Fibroblast of the conjunctiva (primary cell): ENCODE data around the gene PAK1.
"Not testable (repeated sequence)": the region's sequence is repeated elsewhere in the genome, so short reads cannot be mapped to it uniquely, and the experiment has no call there.

ENCODE experiments used
- DNase-seq: peaks from one replicate; pipeline ENCODE4 v3.0.0-alpha.2; 2010; ENCODE audit warnings: low read depth

PAK1 gene

DNA sequence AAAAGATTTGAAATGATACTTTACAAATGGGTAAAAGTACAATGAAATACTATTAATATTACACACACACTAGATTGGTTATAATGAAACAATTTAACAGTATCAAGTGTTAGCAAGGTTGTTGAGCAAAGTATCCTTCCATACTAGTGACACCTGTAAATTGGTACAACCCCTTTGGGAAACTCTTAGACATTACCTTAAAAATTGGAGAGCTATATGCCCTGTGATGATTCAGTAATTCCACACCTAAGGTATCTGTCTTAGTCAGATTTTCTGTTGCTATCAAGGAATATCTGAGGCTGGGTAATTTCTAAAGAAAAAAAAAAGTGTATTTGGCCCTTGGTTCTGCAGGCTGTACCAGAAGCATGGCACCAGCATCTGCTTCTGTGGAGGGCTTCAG is 165.1 kb downstream of the PAK1 start:
- DNase-seq = no peak

DNA sequence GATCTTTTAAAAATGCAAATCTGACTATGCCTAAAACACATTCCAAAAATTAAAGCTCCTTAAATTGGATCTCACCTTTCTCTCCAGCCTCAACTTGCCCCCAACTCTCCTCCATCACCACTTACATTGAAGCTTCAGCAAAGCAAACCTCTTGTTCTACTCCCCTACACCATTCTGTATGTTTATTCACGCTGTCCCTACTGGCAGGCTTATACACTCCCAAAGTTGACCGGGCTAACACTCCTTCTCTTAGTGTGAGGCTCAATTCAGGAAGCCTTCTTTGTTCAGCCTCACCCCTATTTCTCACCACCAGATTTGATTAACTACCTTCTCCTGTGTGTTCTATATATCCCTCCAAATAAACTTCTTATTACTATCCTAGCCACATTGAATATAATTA is 170.6 kb downstream of the PAK1 start:
- no peak for DNase-seq

DNA sequence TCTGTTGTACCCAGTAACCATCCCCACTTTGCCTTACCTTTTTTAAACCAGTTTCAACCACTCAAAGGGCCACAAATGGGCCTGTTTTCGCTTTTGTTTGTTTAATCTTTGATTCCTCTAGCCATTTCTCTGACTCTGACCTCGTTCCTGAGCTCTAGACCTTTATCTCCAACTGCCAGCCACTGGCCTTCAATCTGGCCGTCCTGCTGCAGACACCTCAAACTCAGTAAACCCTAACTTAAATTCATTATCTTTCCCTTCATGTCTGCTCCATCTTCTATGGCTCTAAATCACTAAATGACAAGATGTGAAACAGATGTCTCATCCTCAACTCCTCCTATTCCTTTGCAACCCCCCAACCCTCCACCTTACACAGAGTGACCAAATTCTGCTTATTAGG is 171.1 kb downstream of the PAK1 start:
- no peak for DNase-seq

DNA sequence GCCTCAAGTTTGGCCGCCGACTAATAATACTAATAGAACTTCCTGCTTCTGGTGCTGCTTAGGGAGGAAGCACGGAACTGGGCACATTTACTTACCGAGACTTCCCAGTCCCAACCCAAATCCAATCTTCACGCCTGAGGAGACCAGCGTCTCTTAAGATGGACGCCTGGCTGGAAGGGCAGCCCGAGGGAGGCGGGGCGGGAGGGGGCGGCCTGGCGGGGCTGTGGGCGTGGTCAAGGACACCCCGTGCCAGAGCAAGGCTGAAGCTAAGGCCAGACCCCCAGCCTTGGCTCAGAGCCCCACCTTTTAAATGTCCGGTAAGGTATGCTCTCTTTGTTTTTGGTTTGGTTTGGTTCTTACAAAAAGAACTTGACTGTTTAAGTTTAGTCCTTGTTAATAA is 172.4 kb downstream of the PAK1 start, which contains the start of gene GDPD4:
Gene GDPD4, minus strand, starts transcription at position 177 of the 400 bp plus-strand sequence. CDS start 16,549 bp downstream, outside the sequence.
- no peak for DNase-seq

DNA sequence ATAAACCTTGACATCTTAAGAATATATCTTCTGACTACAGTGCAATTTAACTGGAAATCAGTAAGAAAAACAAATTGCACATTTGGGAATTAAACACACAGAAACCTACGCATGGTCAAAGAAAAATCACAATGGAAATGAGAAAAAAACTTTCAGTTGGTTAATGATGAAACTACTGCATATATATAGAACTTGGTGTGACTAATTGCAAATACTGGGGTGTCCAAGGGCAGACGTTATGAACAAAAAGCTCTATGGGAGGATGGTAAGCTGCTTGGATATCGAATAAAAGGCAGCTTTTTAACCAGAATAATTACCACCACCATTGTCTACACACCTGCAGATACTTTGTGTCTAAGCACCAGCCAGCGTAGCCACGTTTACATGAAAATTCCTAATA is 173.2 kb downstream of the PAK1 start:
- no peak for DNase-seq

- DNase-seq = not testable (repeated sequence)
Measured at GRCh38 chr11:77300028-77300427, 173.9 kb downstream of the PAK1 start.

DNA sequence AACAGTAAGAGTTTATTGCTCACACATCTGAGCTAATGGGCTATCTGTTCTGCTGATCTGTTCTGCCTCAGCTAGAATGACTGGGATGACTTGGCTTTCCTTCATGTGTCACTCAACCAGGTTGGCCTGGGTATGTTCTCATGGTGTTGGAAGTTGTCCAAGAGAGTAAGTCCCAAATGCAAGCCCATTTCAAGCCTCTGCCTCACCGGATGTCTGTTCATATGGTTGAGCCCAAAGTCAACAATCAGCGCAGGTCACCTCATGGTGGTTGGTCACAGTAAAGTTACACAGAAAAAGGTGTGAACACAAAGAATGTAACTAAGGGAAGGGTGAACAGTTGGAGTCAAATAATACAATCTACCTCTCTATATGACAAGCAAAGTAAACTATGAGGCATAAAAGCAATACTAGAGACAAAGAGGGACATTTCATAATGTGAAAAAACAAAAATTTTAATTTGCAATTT is 174.3 kb downstream of the PAK1 start:
- DNase-seq = no peak

DNA sequence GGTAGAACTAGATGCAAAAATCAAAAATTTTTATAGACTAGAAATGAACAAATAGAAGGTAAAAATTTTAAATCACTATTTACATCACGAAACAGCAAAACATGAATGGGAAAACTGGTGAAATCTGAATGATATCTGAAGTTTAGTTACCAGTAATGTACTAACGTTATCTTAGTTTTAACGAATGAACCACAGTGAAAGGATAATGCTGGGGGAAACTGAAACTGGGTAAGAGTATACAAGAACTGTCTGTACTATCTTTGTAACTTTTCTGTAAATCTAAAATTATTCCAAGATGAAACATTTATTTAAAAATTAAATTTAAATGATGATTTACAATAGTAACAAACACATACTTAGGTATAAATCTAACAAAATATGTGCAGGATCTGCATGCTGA is 179.9 kb downstream of the PAK1 start:
- DNase-seq = no peak

DNA sequence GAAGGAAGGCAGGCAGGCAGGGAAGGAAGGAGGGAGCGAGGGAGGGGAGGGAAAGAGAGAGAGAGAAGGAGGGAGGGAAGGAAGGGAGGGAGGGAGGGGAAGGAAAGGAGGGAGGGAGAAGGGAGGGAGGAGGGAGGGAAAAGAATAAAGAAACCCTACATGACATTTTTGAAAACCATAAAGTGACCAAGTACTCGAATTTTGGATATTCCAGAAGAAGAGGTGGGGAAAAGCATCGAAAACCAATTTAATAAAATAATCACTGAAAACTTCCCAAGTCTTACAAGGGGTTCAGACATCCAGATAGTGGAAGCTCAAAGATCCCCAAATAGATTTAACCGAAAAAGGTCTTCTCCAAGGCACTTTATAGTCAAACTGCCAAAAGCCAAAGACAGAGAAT is 184.2 kb downstream of the PAK1 start:
- no peak for DNase-seq

DNA sequence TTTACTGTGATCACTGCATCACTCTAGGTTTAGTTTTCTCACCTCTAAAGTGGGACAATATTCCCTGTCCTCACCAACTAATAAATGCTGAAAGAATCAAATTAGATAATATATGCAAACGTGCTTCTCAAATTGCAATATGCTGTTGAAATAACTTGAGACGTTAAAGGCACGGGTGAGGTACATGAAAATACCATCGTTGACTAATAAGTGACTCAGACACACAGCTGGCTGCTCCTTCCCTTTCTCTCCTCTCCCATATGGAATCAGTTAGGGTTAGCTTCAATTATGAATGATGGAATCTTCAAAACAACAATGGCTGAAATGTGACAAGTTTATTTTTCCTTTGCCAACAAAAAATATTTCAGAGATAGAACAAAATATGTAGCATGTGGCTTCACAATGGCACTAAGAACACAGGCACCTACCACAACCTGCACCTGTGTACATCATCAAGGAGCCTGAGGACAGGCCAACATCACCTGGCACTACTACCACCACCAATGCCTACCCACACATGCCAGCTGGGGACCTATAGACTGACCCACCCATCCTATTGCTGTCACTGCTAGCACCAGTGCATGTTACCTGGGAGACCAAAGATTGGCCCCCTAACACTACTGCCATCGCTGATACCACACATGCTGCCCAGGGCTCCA is 186.2 kb downstream of the PAK1 start:
- DNase-seq = peak; percentile 87

- DNase-seq = no peak
Measured at GRCh38 chr11:77287136-77287535, 186.8 kb downstream of the PAK1 start.

- DNase-seq = no peak
Measured at GRCh38 chr11:77284476-77285468, 189.1 kb downstream of the PAK1 start.

DNA sequence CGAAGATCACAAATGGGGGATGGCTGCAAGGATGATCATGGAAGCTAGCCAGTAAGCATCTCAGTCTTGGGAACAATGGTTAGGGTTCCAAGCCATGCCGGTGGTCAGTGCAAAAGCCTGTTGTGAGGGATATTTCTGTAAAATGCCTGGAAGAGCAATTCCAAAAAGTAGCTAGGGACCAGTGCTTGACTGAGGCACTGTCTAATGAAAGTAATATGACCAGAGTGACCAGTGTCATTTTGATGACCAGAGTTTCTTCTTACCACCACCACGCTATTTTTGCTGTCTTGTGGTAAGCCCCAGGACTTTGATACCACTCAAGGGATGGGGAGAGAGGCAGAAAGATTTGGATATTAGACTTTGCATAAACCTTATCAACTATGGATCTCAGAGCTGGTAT is 190.8 kb downstream of the PAK1 start:
- no peak for DNase-seq

- DNase-seq = no peak
Measured at GRCh38 chr11:77278595-77279506, 195.0 kb downstream of the PAK1 start.

DNA sequence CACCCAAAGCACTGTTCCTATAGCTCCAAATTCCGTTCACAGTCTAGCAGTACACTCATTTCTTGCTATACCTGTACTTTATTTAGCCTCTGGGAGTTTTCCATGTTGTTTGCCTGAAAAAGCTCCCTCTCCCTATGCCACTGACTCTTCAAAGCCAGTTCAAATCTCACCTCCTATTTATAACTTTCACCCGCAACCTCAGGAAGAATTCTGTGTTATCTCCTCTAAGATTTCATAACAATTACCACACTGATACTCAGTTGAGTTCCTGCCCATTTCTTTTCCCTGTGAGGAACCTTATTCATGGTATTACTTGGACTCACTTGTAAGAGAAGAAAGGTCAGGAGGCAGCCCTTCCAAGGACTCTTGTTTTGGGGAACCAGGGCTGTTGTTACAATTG is 197.6 kb downstream of the PAK1 start:
- no peak for DNase-seq
